Activated CD8-positive, alpha-beta memory T cell treated with anti-CD3 and anti-CD28 coated beads for 1 hour (primary cell): ENCODE data around the gene MT1E.
"Not testable (repeated sequence)": the region's sequence is repeated elsewhere in the genome, so short reads cannot be mapped to it uniquely, and the experiment has no call there.

ENCODE experiments used
- DNase-seq, 2 donors: peaks; one replicate each; pipeline ENCODE4 v3.0.0-alpha.2; 2020; ENCODE audit warnings: low read depth in 1 of 2; ENCODE audit errors: extremely low read depth in 1 of 2

Gene MT1E

DNA sequence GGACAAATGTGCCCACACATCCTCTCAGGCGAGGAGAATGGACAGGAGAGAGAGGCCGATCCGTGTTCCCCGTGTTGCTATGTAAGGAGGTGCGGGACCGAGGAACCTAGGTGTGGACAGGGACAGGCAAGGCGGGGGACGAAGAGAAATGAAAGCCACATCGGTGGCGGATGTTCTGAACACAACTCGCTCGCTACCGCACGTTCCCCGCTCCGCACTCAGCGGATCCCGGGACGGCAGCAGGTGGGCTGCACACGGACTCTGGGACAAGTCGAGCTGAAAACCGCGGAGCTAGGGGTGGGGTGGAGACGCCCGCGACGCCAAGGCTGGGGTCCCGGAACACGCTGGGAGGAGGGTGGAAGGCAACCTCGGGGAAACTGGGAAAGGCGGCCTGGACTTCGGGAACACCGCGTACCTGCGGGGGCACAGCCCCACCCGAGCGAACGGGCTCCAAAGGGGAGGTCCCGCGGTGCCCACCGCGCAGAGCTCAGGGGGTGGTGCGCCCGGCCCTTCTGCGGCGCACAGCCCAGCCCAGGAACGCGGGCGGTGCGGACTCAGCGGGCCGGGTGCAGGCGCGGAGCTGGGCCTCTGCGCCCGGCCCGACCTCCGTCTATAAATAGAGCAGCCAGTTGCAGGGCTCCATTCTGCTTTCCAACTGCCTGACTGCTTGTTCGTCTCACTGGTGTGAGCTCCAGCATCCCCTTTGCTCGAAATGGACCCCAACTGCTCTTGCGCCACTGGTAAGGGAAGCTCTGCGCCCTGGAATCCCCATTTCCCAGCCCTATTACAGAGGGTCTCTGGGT is at the start of gene MT1E:
Gene MT1E, plus strand, starts transcription at position 642 of the 803 bp plus-strand sequence. Its CDS starts 71 bp downstream, at position 713.
- DNase-seq: no peak

DNA sequence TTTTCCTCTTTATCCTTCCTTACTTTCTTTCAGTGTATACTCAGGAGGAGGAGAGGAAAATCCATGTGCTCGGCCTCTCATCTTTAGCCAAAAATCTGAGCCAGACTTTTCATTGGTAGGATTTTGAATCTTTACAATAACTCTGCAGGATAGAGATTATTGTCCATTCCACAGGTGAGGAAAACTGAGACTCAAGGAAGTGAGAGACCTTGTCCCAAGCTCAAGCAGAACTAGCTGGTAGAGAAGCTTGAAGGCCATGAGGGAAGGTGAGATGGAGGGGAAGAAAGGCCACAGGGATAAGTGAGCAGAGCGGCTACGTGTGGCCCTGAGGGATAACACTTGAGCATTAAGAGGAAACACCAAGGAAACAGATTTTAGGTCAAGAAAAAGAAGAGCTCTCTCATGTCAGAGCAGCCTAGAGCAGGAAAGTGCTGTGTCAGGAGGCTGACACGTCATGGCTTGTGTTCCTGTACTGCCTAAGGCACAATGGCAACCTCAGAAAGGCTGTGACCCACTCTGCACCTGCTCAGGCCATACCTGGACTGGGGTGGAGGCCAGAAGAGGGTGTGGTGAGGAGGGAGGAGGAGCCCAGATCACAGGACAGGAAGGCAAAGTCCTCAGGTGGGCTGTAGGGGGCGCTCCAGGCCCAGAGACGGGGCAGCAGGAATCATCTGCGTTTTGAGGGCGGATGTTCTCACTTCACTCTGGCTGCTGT is 48.8 kb upstream of the MT1E start:
- DNase-seq: peak; percentile 46 to 81

DNA sequence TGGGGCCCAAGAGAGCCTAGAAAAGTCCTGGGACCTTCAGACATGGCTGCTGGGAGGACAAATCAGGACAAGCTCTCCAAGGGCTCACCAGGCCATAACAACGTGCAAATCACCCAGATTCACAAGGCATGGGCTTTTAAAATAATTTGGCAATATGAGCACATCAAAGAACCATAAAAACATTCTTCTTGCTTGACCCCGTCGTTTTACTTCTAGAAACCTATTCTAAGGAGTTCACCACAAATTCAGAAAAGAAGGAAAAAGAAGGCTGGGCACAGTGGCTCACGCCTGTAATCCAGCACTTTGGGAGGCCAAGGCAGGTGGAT is 48.3 kb upstream of the MT1E start:
- DNase-seq: no peak

DNA sequence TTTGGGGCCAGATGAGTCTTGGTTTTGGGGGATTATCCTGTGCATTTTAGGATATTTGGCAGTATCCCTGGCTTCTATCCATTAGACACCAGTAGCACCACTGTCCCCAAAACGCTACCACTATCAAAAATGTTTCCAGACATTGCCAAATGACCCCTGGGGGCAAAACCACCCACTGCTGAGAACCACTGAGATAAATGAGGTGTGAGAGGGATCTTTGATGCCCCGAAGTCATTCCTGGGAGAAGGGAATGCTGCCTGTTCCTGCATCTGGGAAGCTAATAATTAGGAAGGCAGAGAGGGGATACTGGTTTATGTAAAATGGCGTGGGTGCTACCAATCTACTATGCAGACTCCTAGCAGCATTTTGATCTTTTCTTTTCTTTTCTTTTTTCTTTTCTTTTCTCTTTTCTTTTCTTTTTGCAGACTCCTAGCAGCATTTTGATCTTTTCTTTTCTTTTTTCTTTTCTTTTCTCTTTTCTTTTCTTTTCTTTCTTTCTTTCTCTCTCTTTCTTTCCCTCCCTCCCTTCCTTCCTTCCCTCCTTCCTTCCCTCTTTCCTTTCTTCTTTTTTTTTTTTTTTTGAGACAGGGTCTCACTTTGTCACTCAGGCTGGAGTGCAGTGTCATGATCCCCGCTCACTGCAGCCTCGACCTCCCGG is 45.1 kb upstream of the MT1E start:
- no peak for DNase-seq

DNA sequence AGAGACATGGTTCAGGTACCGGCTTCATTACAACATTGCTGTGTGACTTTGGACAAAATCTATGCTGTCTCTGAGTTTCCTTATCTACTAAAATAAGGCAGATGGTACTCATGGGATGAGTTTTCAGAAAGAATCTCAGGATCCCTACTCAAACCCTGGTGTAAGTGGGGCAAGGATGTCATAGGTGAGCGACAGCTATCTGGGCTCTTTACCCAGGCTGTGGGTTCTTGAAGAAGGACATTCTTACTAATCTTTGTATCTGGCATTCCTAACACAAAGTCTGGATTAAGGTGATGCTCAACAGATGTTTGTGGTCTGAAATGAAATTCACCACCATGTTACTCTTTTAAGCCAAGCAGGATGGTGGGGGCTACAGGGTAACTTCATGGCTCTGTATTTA is 42.7 kb upstream of the MT1E start:
- not testable (repeated sequence) for DNase-seq

DNA sequence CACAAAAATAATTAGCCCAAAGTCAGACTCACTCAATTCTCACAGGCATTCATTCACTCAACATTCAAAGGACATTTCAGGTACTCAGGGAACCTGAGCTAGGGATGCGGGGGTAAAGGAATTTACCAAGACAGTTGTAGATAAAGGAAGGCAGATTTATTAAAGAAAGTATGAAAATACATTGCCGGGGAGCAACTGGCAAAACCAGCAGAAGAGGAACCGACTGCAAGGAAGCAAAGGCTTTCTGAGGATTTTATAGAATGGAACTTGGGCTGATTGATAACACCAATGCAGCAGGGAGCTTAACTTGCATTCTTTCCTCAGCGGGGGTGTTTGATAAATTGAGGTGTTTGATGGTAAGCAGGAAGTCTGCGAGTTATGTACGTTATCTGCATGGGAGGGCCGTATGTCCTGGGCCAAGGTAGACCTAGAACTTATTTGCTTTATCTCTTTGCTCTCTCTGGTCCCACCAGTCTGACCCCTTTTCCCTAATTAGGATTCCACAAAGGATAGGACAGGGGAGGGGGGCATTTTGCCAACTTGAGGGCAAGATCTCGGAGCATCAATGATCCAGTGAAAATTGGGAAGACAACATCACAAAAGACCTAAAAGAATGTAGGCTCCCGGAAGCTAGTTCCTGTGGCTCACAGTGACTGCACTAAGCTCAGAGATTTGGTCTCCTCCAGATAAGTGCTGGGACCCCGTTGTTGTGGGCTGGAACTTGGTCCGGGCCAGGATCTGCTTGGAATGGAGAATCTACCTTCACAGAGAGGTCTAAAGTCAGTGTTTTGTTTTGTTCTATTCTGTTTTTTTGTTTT is 42.0 kb upstream of the MT1E start:
- no peak for DNase-seq

DNA sequence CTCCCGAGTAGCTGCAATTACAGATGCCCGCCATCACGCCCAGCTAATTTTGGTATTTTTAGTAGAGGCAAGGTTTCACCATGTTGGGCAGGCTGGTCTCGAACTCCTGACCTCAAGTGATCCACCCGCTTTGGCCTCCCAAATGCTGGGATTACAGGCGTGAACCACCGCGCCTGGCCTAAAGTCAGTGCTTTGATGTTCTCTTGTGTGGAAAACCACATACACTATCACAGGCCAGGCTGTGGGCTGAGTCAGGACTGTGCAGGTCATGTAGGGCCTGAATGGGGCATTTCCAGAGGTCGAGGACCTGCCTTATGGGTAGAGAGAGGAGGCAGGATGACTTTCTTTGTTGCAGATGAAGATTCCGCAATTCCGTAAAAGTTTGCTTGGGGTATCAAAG is 41.3 kb upstream of the MT1E start:
- no peak for DNase-seq

DNA sequence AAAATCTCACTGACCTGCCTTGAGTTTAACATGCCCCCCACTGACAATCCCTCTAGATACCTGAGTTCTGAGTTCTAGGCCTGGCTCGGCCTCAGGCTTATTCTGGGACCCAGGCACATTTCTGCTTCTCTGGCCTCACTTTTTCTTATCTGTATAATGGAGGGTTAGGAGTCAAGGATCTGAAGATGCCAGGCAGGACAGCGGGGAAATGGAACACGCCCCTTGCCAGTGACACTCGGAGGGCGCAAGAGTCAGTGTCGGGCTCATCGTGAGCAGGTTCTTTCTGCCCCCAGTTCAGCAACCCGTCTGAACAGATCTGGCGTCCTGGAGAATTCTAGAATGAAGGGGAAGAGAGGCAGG is 36.8 kb upstream of the MT1E start:
- no peak for DNase-seq

DNA sequence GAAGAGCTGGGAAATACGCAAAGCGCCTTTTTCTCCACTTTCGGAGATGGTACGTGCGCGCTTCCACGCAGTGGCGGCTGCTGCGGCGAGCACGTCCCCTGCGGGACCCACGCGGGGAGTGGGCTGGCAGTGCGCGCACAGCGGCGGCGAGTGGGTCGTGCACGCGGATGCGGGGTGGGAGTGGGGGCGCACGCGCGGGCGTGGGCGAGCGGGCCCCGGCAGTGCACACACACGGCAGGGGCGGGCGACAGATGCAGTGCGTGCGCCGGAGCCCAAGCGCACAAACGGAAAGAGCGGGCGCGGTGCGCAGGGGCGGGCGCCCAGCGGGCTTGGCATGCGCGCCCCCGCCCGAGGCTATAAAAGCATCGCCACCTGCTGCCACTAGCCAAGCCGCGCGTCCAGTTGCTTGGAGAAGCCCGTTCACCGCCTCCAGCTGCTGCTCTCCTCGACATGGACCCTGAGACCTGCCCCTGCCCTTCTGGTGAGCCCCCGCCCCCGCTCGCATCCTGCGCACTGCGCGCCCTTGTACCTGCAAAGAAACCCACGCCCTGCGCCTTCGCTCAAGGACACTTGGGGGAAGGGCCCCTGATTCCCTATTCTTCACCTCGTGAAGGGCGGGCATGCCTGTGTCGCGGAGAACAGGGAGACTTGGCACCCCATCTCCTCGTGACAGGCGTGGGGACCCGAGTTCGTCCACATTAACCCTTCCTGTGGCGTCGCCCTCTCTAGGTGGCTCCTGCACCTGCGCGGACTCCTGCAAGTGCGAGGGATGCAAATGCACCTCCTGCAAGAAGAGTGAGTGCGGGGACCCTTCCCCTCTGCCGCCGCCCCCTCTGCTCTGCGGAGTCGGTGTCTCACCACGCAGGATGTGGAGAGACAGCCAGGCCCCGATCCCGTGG is 36.2 kb upstream of the MT1E start, which contains the start of gene MT3:
Gene MT3, plus strand, starts transcription at position 388 of the 899 bp plus-strand sequence. Its CDS starts 63 bp downstream, at position 451.
- DNase-seq: no peak

DNA sequence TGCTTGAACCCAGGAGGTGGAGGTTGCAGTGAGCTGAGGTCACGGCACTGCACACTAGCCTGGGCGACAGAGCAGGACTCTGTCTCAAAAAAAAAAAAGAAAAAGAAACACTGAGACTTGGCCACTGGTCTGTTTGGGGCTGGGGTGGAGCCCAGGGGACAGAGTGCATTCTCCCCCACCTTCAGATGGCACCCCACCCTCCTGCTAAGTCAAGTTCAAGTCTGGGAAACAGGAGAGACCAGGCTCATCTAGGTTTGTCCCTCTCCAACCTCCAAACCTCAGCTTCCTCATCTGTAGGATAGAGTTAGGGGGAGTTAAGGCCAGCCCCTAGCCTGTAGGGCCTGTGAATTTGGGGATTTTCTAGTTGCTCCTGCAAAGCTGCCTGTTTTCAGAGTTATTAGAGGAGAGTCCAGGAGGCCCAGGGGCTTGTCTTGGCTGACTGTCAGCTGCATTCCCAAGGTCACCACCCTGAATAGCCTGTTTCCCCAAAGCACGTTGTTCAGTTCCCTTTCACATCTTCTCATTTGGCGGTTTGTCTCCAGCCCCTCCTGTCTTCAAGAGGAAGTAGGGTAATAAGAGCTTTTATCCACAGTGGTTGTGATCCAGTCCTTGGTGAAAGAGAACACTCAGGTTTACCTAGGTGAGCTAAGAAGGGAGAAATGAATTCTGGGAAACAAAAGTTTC is 34.1 kb upstream of the MT1E start:
- DNase-seq: no peak

DNA sequence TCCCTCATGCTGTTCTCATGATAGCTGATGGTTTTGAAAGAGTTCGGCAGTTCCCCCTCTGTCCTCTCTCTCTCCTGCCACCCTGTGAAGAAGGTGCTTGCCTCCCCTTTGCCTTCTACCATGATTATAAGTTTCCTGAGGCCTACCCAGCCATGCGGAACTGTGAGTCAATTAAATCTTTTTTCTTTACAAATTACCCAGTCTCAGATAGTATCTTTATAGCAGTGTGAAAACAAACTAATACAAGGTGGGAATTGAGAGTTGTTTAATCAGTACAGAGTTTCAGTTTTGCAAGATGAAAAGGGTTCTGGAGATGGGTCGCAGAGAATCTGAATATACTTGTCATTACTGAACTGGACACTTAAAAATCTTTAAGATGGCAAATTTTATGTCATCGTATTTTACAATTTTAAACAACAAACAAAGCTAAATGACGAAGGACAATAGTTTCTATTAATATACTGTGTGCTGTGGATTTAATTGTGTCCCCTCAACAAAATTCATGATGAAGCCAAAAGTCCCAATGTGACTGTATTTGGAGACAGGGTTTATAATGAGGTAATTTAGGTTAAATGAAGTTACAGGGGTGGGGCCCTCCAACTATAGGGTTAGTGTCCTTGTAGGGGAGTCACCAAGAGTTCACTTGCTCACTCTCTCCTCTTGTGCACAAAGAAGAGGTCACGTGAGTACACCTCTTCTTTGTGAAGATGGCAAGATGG is 31.8 kb upstream of the MT1E start:
- no peak for DNase-seq

DNA sequence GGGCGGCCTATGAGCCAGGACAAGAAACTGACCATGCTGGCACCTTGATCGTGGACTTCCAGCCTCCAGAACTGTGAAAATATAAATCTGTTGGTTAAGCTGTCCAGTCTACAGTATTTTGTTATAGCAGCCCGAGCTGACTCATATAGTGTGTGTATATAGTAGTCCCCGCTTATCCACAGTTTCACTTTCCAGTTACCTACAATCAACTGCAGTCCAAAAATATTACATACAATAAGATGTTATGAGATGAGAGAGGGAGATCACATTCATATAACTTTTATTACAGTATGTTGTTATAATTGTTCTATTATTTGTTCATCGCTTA is 31.3 kb upstream of the MT1E start:
- no peak for DNase-seq

DNA sequence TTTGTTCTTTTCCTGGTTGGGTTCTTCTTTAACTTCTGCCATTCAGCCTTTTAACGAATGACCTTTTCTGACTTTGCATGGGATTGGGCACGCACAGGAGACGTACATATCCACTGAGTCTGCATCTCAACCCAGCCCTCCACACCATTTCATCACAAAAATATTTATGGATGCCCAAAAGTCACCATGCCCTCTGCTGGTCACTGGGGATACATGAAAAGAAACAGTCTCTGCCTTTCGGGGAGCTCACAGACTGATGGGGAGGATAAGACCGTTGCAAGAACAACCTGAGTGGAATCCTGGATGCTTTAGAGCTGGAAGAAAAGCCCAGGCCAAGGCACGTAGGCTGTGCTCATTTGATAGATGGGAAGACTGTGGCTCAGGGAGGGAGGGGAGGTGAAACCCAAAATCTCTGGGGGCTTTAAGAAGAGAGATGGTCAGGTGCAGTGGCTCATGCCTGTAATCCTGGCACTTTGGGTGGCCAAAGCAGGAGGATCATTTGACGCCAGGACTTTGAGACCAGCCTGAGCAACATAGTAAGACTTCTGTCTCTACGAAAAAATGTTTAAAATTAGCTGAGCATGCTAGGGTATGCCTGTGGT is 25.1 kb upstream of the MT1E start:
- DNase-seq: no peak

DNA sequence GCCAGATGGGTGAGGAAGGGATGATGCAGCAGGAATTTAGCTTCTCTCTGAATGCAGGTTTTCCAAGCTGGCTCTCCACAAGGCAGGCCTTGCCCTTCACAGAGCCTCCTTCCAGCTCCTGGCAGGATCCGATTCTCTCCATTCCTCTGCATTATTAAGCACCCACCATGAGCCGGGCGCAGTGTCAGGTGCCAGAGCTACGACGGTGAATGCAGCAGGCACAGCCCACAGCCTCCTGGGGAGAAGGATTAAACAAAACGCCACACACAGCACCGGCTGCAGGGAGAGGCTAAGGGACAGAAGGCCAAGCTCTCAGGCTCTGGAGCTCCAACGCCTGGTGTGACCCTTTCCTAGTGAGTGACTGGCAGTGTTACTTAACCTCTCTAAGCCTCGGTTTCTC is 24.3 kb upstream of the MT1E start:
- no peak for DNase-seq

DNA sequence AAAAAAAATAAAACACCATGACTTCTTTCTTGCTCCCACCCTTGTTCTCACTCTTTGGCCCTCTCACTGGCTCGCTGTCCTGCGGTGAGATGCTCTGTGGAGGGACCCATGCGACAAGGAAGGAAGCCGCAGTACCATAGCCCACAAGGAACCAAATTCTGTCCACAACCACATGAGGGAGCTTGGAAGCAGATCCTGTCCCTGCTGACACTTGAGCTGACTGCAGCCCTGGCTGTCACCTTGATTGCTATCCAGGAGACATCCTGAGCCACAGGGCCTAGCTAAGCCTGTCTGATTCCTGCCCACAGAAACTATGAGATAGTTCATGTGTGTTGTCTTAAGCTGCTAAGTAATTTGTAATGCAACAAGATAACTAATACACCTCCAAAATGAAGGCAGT is 22.0 kb upstream of the MT1E start:
- DNase-seq: no peak

DNA sequence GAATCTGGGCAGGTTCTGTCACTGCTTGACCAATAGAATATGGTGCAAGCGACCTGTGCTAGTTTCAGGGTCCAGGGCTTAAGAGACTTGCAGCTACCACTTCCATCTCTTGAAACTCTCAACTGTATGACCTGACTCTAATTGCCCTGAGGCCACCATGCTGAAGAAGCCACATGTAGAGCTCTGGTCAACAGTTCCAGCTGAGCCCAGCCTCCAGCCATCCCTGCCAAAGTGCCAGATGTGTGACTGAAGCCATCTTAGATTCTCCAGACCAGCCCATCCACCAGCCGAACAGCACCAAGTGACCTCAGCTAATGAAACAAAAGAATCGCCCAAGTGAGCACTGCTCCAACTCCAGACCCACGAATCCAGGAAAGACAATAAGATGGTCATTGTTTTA is 20.6 kb upstream of the MT1E start:
- DNase-seq: no peak

DNA sequence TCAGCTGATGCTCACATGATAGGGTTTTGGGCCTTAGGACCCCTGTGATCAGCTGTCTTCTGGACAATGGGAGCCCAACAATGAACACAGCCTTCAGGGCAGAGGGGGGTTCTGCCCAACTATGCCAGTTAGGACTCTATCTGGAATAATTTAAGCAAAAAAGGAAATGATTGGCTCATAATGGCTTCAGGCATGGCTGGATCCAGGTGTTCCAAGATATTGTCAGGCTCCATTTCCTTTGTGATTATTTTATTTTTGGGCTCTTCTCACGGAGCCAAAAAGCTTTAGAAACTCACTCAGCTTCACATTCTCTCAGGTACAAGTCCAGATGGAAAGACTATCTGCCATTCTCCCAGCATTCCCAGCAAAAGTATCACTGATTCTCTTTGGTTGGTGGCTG is 20.1 kb upstream of the MT1E start:
- no peak for DNase-seq

DNA sequence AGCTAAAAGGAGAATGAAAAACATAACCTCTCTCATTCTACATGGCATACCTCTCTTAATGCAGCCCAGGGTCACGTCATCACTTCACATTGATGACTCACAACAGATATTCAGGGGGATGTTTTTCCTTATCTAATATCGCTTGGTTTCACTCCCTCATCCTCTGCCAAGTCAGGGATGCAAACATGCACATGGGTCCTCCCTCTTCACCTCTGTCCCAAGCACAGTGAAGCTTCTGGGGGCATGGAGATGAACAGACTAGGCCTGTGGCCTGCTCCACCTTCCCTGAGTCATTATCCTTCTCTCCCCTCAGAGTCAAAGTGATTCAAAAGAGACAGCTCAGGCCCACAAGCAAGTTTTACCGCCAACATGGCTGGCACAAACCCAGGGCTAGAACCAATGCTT is 19.5 kb upstream of the MT1E start:
- no peak for DNase-seq
